A549 (cell line): ENCODE measurements around the gene MAFG. TPM values are rescaled to one million over a fixed set of nuclear protein-coding genes. Genes with fewer than 3 reads are reported as not detected.

Experiments
- ATAC-seq, 2 experiments: fragments of 200-7000 bp in 1 of 2; fragments of >200 bp in 1 of 2; cut with Nextera tagmentation in 1 of 2; cut with Tn5 transposase in 1 of 2; 3 replicates each; pipeline versions ENCODE4 v1.8.0 to v1.9.1; 2018 to 2020; ENCODE audit warnings: mild to moderate bottlenecking in 1 of 2, moderate library complexity in 1 of 2
- CTCF ChIA-PET: fragments of 300-600 bp; sonication (Branson Sonifier 250); formaldehyde crosslinking; extraction: SDS; loops from one replicate; lab custom pipeline; 2021; ENCODE audit warnings: antibody characterized with exemption, inconsistent platforms; lab: Yijun Ruan, JAX
- POLR2A ChIA-PET: fragments of 350-600 bp; formaldehyde crosslinking; extraction: SDS; loops from one replicate; lab custom pipeline; 2021; ENCODE audit warnings: antibody characterized with exemption, inconsistent platforms; lab: Yijun Ruan, JAX
- DNase-seq, 2 experiments: peaks; one replicate each; pipeline versions ENCODE4 v3.0.0 to v3.0.0-alpha.2; 2011 to 2016; ENCODE audit warnings: low read depth in 1 of 2, low spot score in 1 of 2
- FAIRE-seq: peaks from 2 replicates; lab custom pipeline; 2011; peaks lifted over from hg19 to GRCh38; lab: Jason Lieb, UNC
- H3K27ac ChIP-seq, 2 experiments: fragments of >200 bp; sonication (Bioruptor Twin); formaldehyde crosslinking; 3 replicates each; pipeline ENCODE4 v1.5.1; 2016 to 2017
- H3K4me1 ChIP-seq: fragments of >200 bp; sonication (Bioruptor Twin); formaldehyde crosslinking; 3 replicates; pipeline ENCODE4 v1.6.1; 2016
- H3K4me2 ChIP-seq: fragments of >200 bp; sonication (Bioruptor Twin); formaldehyde crosslinking; 3 replicates; pipeline ENCODE4 v1.6.1; 2016
- H3K4me3 ChIP-seq: fragments of >200 bp; sonication (Bioruptor Twin); formaldehyde crosslinking; 3 replicates; pipeline ENCODE4 v1.5.1; 2016
- H3K9me3 ChIP-seq: fragments of >200 bp; sonication (Bioruptor Twin); formaldehyde crosslinking; 3 replicates; pipeline ENCODE4 v1.6.1; 2016
- CEBPB ChIP-seq, 2 experiments: fragments of >200 bp in 1 of 2; sonication (Bioruptor Twin) in 1 of 2; formaldehyde crosslinking in 1 of 2; IDR thresholded peaks; 2 replicates each; pipeline ENCODE4 v1.6.1; 2012 to 2016
- ESRRA ChIP-seq: fragments of 150-350 bp; IDR thresholded peaks from 2 replicates; pipeline ENCODE4 v1.6.1; 2014; ENCODE audit warnings: mild to moderate bottlenecking, low read length, borderline replicate concordance
- HDAC2 ChIP-seq: fragments of 200-600 bp; sonication (generic); IDR thresholded peaks from 2 replicates; pipeline ENCODE4 v1.6.1; 2016
- HOXB13 ChIP-seq: fragments of 250-450 bp; sonication (Bioruptor Pico); IDR thresholded peaks from 2 replicates; pipeline ENCODE4 v1.5.0; 2020; ENCODE audit warnings: low read depth, mild to moderate bottlenecking, moderate library complexity
- HOXB5 ChIP-seq: fragments of 250-450 bp; sonication (Bioruptor Pico); IDR thresholded peaks from 2 replicates; pipeline ENCODE4 v1.5.0; 2020; ENCODE audit warnings: mild to moderate bottlenecking, moderate library complexity
- JUNB ChIP-seq: fragments of >200 bp; sonication (Bioruptor Twin); formaldehyde crosslinking; IDR thresholded peaks from 2 replicates; pipeline ENCODE4 v1.6.1; 2016
- MAX ChIP-seq: IDR thresholded peaks from 2 replicates; pipeline ENCODE4 v1.6.1; 2012
- MYC ChIP-seq: IDR thresholded peaks from 2 replicates; pipeline ENCODE4 v1.6.1; 2012; ENCODE audit warnings: mild to moderate bottlenecking, inconsistent platforms, low read length, improper control_type of control experiment, borderline replicate concordance
- NFE2L2 ChIP-seq: fragments of 150-350 bp; conservative IDR thresholded peaks from 2 replicates; pipeline ENCODE4 v1.6.1; 2014; ENCODE audit warnings: low read length
- NR3C1 ChIP-seq: fragments of >200 bp; sonication (Bioruptor Twin); formaldehyde crosslinking; IDR thresholded peaks from 3 replicates; pipeline ENCODE4 v1.6.1; 2017
- PBX3 ChIP-seq: IDR thresholded peaks from 2 replicates; pipeline ENCODE4 v1.6.1; 2012
- POLR2AphosphoS2 ChIP-seq: conservative IDR thresholded peaks from 2 replicates; pipeline ENCODE4 v1.6.1; 2012; ENCODE audit warnings: low read length, improper control_type of control experiment, inconsistent platforms
- RAD21 ChIP-seq, 2 experiments: fragments of >200 bp in 1 of 2; sonication (Bioruptor Twin) in 1 of 2; formaldehyde crosslinking in 1 of 2; IDR thresholded peaks in 1 of 2; conservative IDR thresholded peaks in 1 of 2; 2 replicates in 1 of 2; 3 replicates in 1 of 2; pipeline ENCODE4 v1.6.1; 2012 to 2018; ENCODE audit warnings: inconsistent platforms in 1 of 2
- RARB ChIP-seq: fragments of 250-450 bp; sonication (Bioruptor Pico); IDR thresholded peaks from 2 replicates; pipeline ENCODE4 v1.8.0; 2021; ENCODE audit warnings: mild to moderate bottlenecking, moderate library complexity
- RCOR1 ChIP-seq: fragments of 150-350 bp; IDR thresholded peaks from 2 replicates; pipeline ENCODE4 v1.6.1; 2014; ENCODE audit warnings: antibody characterized with exemption, low read length, low read depth
- ZSCAN20 ChIP-seq: fragments of 250-450 bp; sonication (Bioruptor Pico); IDR thresholded peaks from 2 replicates; pipeline ENCODE4 v1.8.0; 2022; ENCODE audit warnings: mild to moderate bottlenecking, moderate library complexity
- WGBS: methylation state at CpG from one replicate; pipeline ENCODE4 v1.1.6; 2017; ENCODE audit errors: missing lambda C conversion rate; 5-methylcytosine and 5-hydroxymethylcytosine counted together
- polyA plus RNA-seq, 4 experiments: library from polyadenylated mRNA; depleted of rRNA in 3 of 4; stranded (reverse); fragments of >200 nt; fragmentation: RNase III in 1 of 4; extraction: RNeasy Plus Mini Kit Qiagen cat#74134 plus additional on column Dnase treatment in 1 of 4; gene quantifications; 2 replicates in 3 of 4; 3 replicates in 1 of 4; pipeline ENCODE4 v1.2.3, GENCODE V29; 2011 to 2017

MAFG gene
- polyA plus RNA-seq, 2 of the 4 experiments (the other 2 are of a cell fraction) = 47.9 to 57.9 TPM

- Histone ChIP-seq H3K4me1 (peaks cover 19% of the 10 kb centered on the region; the same call in 1 of the 3 replicates), H3K9me3 (no peaks in the 10 kb centered on the region; the same call in 2 of the 3 replicates), H3K27ac (no peak overlapping the region), H3K4me2 (no peak overlapping the region), H3K4me3 (no peak overlapping the region)
- FAIRE-seq (no peak), ATAC-seq (no peak), DNase-seq (no peak)
- WGBS = 85% methylated on average over 19 of the region's 19 CpGs
- TF ChIP-seq RCOR1 (no peak), MYC (no peak)
- ChIA-PET POLR2A (no interaction called here), CTCF (interaction anchor here (0.9 to 17.3 kb wide), 7 partner anchors 9 to 222 kb away, joined by 3 to 170 read pairs (median 4); partner anchors contain the start of genes CENPX, LRRC45 and RAC3)
These were observed 30.3 kb upstream of the MAFG start for GRCh38 chr17:81957691-81958432.

GRCh38 chr17:81956607-81957589 is 29.4 kb upstream of the MAFG start:
- Histone ChIP-seq H3K9me3 (no peaks in the 10 kb centered on the region; the same call in 2 of the 3 replicates), H3K4me2 (no peak overlapping the region), H3K4me1 (peaks cover 19% of the 10 kb centered on the region; the same call in 1 of the 3 replicates), H3K27ac (no peak overlapping the region; a peak in 1 of 6 replicates), H3K4me3 (no peak overlapping the region)
- DNase-seq (no peak), ATAC-seq (no peak), FAIRE-seq (no peak)
- WGBS = 87% methylated on average over 45 of the region's 45 CpGs
- CTCF ChIA-PET = interaction anchor here (0.8 to 17.3 kb wide), 7 partner anchors 8 to 135 kb away, joined by 3 to 170 read pairs (median 4); partner anchors contain the start of genes CENPX, LRRC45 and RAC3
- no peak for TF ChIP-seq PBX3
- no peak for TF ChIP-seq JUNB
- TF ChIP-seq ESRRA = no peak
- TF ChIP-seq CEBPB (IDR thresholded peaks at IDR 0.05) = no peak
- no peak for TF ChIP-seq POLR2AphosphoS2
- no peak for TF ChIP-seq HOXB5 (CRISPR knock-in tag)
- no peak for TF ChIP-seq HOXB13
- TF ChIP-seq RARB (CRISPR knock-in tag) = no peak
- no peak for TF ChIP-seq ZSCAN20 (CRISPR knock-in tag)
- TF ChIP-seq MAX = no peak
- TF ChIP-seq RAD21 (conservative IDR thresholded peaks at IDR 0.05 in 1 of 2, IDR thresholded peaks at IDR 0.05 in 1 of 2) = no peak
- POLR2A ChIA-PET = no interaction called here

- DNase-seq (no peak), ATAC-seq (no peak), FAIRE-seq (no peak)
- peak overlapping the region in 1 of 2 experiments; percentile 8; a peak in 1 of 6 replicates for H3K27ac ChIP-seq
- CTCF ChIA-PET = interaction anchor here (0.6 to 17.3 kb wide), 12 partner anchors 13 to 250 kb away, joined by 3 to 170 read pairs (median 3); partner anchors contain the start of genes CENPX, DCXR, LRRC45 and MAFG
- H3K9me3 ChIP-seq = no peaks in the 10 kb centered on the region; the same call in 2 of the 3 replicates
- no peak overlapping the region for H3K4me3 ChIP-seq
- TF ChIP-seq NFE2L2 (no peak), HDAC2 (no peak), POLR2AphosphoS2 (no peak), NR3C1 (no peak)
- H3K4me2 ChIP-seq = no peak overlapping the region
- H3K4me1 ChIP-seq = peaks cover 15% of the 10 kb centered on the region; the same call in 1 of the 3 replicates
- POLR2A ChIA-PET = interaction anchor here (1.2 kb wide), 1 partner anchor 66 kb away, joined by 4 read pairs; the partner anchor contains the start of gene CENPX
- 73% methylated on average over 8 of the region's 13 CpGs for WGBS
These were observed 28.4 kb upstream of the MAFG start for GRCh38 chr17:81955756-81956544.
